GM12875 (cell line): Measurements from ENCODE around the gene TMOD1.

ENCODE experiments used
- H3K4me3 ChIP-seq: one replicate; pipeline ENCODE4 v1.5.1; 2011; ENCODE audit warnings: low read depth, low read length, control low read depth
- TF ChIP-seq, protein P1 (sequence below): IDR thresholded peaks from 2 replicates; pipeline ENCODE4 v1.5.1; 2011; ENCODE audit warnings: low read depth, mild to moderate bottlenecking, control low read depth, inconsistent platforms, low read length, moderate library complexity, borderline replicate concordance; ENCODE audit not compliant: insufficient read depth

TMOD1 gene

DNA sequence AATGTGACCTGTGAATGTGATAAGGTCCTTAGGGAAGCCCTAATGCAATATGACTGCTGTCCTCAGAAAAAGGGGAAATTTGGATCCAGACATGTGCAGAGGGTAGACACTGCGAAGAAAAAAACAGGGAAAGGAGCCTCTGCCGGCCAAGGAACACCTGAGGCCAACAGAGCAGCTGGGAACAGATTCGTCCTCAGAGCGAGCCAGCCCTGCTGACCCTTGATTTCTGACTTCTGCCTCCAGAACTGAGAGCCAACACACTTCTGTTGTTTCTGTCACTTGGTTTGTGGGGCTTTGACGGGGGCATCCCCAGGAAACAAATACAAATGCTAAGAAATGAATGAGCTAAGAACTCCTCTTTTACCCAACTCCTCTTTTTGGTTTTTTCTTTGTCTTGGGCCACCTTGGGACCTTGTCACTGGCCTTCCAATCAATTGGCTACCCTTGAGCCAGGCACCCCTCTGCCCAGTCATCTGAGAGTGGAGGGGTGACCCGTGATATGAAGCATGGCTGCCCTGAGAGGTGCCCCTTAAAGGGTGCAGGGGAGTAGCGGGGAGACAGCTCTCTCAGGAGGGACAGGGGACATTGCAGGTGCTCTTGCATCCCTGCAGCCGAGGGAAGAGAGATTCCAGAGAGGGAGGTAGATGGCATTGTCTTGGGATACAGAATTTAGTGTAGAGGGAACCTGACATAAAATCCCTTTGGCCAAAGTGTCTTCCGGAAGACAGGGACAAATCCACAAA is 16.9 kb downstream of the TMOD1 start:
- H3K4me3 ChIP-seq: no peak overlapping the region
- TF ChIP-seq, protein P1, sequence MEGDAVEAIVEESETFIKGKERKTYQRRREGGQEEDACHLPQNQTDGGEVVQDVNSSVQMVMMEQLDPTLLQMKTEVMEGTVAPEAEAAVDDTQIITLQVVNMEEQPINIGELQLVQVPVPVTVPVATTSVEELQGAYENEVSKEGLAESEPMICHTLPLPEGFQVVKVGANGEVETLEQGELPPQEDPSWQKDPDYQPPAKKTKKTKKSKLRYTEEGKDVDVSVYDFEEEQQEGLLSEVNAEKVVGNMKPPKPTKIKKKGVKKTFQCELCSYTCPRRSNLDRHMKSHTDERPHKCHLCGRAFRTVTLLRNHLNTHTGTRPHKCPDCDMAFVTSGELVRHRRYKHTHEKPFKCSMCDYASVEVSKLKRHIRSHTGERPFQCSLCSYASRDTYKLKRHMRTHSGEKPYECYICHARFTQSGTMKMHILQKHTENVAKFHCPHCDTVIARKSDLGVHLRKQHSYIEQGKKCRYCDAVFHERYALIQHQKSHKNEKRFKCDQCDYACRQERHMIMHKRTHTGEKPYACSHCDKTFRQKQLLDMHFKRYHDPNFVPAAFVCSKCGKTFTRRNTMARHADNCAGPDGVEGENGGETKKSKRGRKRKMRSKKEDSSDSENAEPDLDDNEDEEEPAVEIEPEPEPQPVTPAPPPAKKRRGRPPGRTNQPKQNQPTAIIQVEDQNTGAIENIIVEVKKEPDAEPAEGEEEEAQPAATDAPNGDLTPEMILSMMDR: no peak

DNA sequence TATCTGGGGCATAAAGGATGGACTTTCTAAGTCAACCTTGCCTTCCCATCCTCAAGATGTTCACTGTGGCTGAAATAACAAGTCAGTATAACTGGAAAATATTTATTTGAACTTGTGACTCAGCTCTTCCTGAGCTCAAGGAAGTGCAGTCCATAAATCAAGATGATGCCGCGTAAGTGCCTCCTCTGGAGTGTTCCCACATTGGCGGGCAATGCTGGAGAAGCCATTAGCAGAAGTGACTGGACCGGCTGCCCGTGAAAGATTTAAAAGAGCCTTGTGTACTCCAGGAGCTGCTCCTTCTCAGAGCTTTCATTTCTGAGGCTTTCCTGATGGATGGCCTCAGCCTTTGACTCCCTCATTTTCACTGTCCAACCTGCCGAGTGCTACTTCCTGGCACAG is 17.4 kb downstream of the TMOD1 start:
- TF ChIP-seq, protein P1: no peak
- no peak overlapping the region for H3K4me3 ChIP-seq

DNA sequence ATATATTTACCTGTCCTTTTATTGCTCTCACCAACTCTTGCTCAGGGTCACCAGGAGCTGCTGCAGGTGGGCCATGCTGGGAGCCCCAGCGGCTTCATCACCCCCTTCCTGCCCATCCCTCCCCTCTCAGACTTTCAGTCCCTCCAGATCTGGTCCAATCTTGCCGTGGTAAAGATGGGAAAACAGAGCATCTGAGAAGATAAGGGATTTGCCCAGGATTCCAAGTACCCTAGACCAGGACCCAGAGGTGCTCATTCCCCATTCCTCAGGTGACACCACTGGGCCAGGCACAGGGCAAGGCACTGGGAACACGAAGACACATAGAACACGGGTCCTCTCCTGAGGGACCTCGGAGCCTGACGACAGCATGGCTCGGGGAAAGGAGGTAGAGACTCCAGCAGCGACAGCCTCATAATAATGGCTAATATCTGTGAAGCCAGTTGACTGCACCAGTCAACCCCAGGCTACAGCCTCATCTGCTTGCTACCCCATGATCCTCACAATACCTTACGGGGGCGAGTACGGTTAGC is 18.0 kb downstream of the TMOD1 start:
- TF ChIP-seq, protein P1: no peak
- no peak overlapping the region for H3K4me3 ChIP-seq

DNA sequence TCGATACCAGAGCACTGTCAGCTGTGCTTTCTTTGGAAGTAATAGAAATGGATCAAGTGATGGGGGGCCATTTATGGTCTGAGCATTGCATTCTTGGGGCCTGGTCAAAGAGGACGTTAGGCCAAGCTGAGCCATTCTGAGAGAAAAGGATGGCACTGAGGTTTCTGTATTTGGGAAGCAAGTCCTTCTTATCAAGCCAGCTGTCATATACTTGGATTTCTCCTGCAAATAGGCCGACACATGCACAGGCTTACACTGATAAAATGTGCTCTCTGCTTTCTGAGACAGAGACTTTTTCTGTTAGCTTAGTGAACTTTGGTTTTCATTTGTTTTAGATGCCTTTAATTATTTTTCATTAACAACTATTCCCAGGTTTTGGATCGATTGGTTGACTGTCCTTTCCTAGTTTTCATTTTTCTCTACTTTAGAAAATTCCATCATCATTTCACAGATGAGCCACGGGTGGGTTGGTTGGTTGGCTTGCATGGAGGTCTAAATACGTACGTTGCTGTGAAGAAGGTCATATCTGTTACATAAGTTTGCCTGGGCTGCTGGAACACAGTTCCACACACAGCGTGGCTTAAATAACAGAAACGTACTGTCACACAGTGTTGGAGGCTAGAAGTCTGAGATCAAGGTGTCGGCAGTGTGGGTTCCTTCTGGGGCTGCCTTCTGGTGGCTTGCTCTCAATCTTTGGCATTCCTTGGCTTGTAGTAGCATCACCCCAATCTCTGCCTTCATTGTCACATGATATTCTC is 20.3 kb downstream of the TMOD1 start:
- TF ChIP-seq, protein P1: no peak

DNA sequence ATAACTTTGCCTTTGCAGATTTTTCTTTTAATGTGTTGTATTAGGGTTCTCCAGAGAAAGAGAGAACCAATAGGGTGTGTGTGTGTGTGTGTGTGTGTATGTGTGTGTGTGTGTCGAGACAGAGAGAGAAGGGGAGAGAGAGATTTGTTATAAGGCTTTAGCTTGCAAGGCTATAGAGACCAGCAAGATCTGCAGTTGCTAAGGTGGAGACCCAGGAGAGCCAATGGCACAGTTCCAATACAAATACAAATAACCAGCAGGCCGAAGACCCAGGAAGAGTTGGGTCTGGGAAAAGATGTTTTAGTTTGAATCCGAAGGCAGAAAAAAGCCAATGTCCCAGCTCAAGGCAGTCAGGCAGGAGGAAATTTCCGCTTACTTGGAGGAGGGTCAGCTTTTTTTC is 23.0 kb downstream of the TMOD1 start:
- no peak overlapping the region for H3K4me3 ChIP-seq
- TF ChIP-seq, protein P1: no peak

More for the DNA sequence above, 20.3 kb downstream of the TMOD1 start:
- no peak overlapping the region for H3K4me3 ChIP-seq

DNA sequence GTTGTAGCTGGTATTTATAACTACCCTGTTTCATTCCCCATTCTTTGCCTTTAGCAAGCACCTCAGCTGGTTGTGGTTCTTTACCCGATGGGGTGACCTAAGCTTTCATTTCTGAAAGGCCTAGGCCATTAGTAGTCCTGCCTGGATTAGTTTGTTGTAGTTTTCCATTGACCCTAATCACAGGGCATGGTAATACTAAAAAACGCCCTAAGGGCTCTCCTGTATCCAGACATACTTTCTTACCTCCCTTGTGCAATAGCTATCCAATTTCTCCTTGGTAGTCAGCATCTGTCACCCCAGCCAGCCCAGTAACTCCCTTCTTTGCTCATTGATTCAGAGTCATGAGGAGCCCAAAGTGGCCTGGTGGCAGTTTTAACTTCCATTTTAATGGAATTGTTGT is 24.0 kb downstream of the TMOD1 start:
- no peak overlapping the region for H3K4me3 ChIP-seq
- TF ChIP-seq, protein P1: no peak
